ENCODE data around the gene CD200R1.

The CD200R1 gene

DNA sequence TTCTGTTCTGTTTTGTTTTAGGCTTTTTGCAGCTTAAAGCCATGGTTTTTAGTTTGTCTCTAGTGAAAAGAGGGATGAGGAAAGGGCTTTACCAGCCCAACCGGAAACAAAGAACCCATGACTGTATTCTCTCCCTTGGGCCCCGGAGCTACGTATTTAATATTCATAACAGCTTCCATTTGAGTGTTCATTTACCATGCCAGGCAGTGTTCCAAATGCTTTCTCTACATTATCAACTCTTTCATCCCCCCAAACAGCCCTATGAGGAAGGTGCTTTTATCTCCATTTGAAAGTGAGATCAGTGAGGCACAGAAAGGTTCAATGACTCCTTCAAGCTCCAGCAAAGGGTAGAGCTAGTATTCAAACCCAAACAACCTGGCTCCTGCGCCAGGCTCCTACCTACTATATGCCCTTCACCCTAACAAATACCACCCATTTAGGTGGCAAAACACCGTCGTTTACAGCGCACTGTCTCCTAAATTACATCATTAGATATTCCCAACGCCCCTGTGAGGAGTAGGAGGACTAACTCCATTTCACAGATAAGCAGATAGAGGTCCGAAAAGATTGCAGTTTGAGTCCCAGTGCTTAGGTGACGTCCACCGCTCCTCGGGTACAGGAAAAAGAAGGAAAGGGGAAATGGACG lies 43.8 kb upstream of the CD200R1 start:
- Histone ChIP-seq H3K9me3 (ENCODE audit: insufficient read depth, low read length) (no peaks in the 10 kb centered on the region), H3K79me2 (ENCODE audit: insufficient read depth, low read length) (peaks cover 49% of the 10 kb centered on the region), H3K27me3 (ENCODE audit: low read length) (no peaks in the 10 kb centered on the region), H3K4me2 (ENCODE audit: low read depth, low read length, poor library complexity, severe bottlenecking) (peak overlapping the region; percentile 76), H4K20me1 (ENCODE audit: low read depth, low read length) (no peaks in the 10 kb centered on the region), H3K4me3 (ENCODE audit: insufficient read depth, low read length, poor library complexity, severe bottlenecking) (peak overlapping the region; percentile 71), H3K9me2 (replicated peaks; ENCODE audit: insufficient read depth, low read length) (no peaks in the 10 kb centered on the region), H3K27ac (ENCODE audit: low read depth, low read length) (peak overlapping the region; percentile 72), H2AFZ (ENCODE audit: low read depth, low read length, severe bottlenecking) (peak overlapping the region; percentile 94), H3F3A (ENCODE audit: insufficient read depth) (0 out of 2 replicates have a peak, but pooled peaks cover 3% of the 10 kb centered on the region), H3K36me3 (ENCODE audit: low read length) (peaks cover 25% of the 10 kb centered on the region; the same call in 1 of the 2 replicates), H3K9ac (ENCODE audit: low read length) (peak overlapping the region; percentile 77)
- TF ChIP-seq, protein P1, sequence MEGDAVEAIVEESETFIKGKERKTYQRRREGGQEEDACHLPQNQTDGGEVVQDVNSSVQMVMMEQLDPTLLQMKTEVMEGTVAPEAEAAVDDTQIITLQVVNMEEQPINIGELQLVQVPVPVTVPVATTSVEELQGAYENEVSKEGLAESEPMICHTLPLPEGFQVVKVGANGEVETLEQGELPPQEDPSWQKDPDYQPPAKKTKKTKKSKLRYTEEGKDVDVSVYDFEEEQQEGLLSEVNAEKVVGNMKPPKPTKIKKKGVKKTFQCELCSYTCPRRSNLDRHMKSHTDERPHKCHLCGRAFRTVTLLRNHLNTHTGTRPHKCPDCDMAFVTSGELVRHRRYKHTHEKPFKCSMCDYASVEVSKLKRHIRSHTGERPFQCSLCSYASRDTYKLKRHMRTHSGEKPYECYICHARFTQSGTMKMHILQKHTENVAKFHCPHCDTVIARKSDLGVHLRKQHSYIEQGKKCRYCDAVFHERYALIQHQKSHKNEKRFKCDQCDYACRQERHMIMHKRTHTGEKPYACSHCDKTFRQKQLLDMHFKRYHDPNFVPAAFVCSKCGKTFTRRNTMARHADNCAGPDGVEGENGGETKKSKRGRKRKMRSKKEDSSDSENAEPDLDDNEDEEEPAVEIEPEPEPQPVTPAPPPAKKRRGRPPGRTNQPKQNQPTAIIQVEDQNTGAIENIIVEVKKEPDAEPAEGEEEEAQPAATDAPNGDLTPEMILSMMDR (IDR thresholded peaks at IDR 0.05; ENCODE audit: insufficient read depth, low read length, poor library complexity, severe bottlenecking) = no peak
- no peak for TF ChIP-seq EZH2phosphoT487 (conservative IDR thresholded peaks at IDR 0.05; ENCODE audit: low read length)

DNA sequence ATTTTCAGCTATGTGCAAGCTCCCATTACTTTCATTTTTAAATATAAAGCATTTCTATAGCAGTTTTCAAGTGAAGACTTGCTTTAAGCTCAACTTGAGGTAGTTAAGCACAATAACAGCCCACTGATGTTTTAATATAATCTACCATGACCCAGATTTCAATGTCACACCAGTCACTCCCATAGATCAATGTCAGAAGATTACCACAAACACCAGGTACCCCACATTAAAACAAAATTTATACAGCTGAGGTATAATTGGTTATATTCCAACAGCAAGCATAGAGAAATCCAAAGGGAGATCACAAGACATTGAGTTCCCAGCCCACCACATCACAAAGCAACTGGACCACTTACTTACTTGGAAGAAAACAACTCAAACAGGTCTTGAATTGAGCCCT lies 38.7 kb upstream of the CD200R1 start:
- no peak for TF ChIP-seq EZH2phosphoT487 (conservative IDR thresholded peaks at IDR 0.05; ENCODE audit: low read length)
- TF ChIP-seq, protein P1 (IDR thresholded peaks at IDR 0.05; ENCODE audit: insufficient read depth, low read length, poor library complexity, severe bottlenecking) = no peak
- Histone ChIP-seq H3K4me2 (ENCODE audit: low read depth, low read length, poor library complexity, severe bottlenecking) (no peak overlapping the region), H3F3A (ENCODE audit: insufficient read depth) (0 out of 2 replicates have a peak, but pooled peaks cover 3% of the 10 kb centered on the region), H3K36me3 (ENCODE audit: low read length) (peaks cover 57% of the 10 kb centered on the region), H3K9ac (ENCODE audit: low read length) (no peak overlapping the region), H3K79me2 (ENCODE audit: insufficient read depth, low read length) (peaks cover 57% of the 10 kb centered on the region), H4K20me1 (ENCODE audit: low read depth, low read length) (0 out of 2 replicates have a peak, but pooled peaks cover 7% of the 10 kb centered on the region), H3K4me3 (ENCODE audit: insufficient read depth, low read length, poor library complexity, severe bottlenecking) (no peak overlapping the region), H2AFZ (ENCODE audit: low read depth, low read length, severe bottlenecking) (no peak overlapping the region), H3K9me2 (replicated peaks; ENCODE audit: insufficient read depth, low read length) (no peaks in the 10 kb centered on the region), H3K27ac (ENCODE audit: low read depth, low read length) (no peak overlapping the region), H3K9me3 (ENCODE audit: insufficient read depth, low read length) (no peaks in the 10 kb centered on the region), H3K27me3 (ENCODE audit: low read length) (no peaks in the 10 kb centered on the region)

DNA sequence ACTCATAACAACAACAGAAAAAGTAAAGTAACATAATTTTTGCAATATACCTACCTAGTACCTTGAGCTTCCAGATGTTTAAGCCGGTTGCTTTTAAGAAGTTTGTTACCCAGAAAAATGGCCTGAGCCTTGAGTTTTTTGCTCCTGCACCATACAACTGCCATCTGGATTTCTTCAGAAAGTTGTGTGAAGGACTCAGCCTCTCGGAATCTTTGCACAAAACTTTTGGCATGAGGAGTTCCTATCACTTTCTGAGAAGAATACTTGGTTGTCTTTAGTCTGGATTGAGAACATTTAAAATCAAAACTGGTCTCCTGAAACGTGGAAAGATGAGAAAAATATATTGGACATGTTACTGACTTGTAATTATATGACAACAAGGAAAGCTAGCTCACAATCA lies 33.2 kb upstream of the CD200R1 start:
- Histone ChIP-seq H3K9me2 (replicated peaks; ENCODE audit: insufficient read depth, low read length) (no peaks in the 10 kb centered on the region), H3K4me2 (ENCODE audit: low read depth, low read length, poor library complexity, severe bottlenecking) (no peak overlapping the region), H3K4me3 (ENCODE audit: insufficient read depth, low read length, poor library complexity, severe bottlenecking) (no peak overlapping the region), H3K9ac (ENCODE audit: low read length) (no peak overlapping the region), H3K36me3 (ENCODE audit: low read length) (peaks cover 63% of the 10 kb centered on the region), H3F3A (ENCODE audit: insufficient read depth) (no peaks in the 10 kb centered on the region; the same call in 1 of the 2 replicates), H2AFZ (ENCODE audit: low read depth, low read length, severe bottlenecking) (no peak overlapping the region), H3K27ac (ENCODE audit: low read depth, low read length) (no peak overlapping the region), H3K27me3 (ENCODE audit: low read length) (no peaks in the 10 kb centered on the region), H4K20me1 (ENCODE audit: low read depth, low read length) (0 out of 2 replicates have a peak, but pooled peaks cover 7% of the 10 kb centered on the region), H3K79me2 (ENCODE audit: insufficient read depth, low read length) (peaks cover 17% of the 10 kb centered on the region), H3K9me3 (ENCODE audit: insufficient read depth, low read length) (no peaks in the 10 kb centered on the region)
- TF ChIP-seq, protein P1 (IDR thresholded peaks at IDR 0.05; ENCODE audit: insufficient read depth, low read length, poor library complexity, severe bottlenecking) = no peak
- TF ChIP-seq EZH2phosphoT487 (conservative IDR thresholded peaks at IDR 0.05; ENCODE audit: low read length) = no peak

Measured in SU-DHL-6 (cell line).